Epithelial cell of proximal tubule (primary cell): Measurements from ENCODE around the gene PJA2. TPM values are rescaled to one million over a fixed set of nuclear protein-coding genes. Genes with fewer than 3 reads are reported as not detected.
"Not testable (repeated sequence)": the region's sequence is repeated elsewhere in the genome, so short reads cannot be mapped to it uniquely, and the experiment has no call there.

Experiments
- DNase-seq: peaks from one replicate; pipeline ENCODE4 v3.0.0-alpha.2; 2011; ENCODE audit warnings: low read depth
- H3K4me3 ChIP-seq: 2 replicates; pipeline ENCODE4 v1.5.1; 2011; ENCODE audit warnings: low read depth, mild to moderate bottlenecking, low read length
- total RNA-seq: library from RNA; depleted of rRNA; stranded (reverse); fragments of >200 nt; gene quantifications from 2 replicates; pipeline ENCODE4 v1.2.3, GENCODE V29; 2015
- TF ChIP-seq, protein P1 (sequence below): conservative IDR thresholded peaks from 2 replicates; pipeline ENCODE4 v1.5.1; 2012; ENCODE audit warnings: low read depth, mild to moderate bottlenecking, low read length

Gene PJA2
- total RNA-seq, 1 donor from 2014 or later: 42.3 TPM

- DNase-seq: no peak
- H3K4me3 ChIP-seq: no peak overlapping the region
- TF ChIP-seq, protein P1, sequence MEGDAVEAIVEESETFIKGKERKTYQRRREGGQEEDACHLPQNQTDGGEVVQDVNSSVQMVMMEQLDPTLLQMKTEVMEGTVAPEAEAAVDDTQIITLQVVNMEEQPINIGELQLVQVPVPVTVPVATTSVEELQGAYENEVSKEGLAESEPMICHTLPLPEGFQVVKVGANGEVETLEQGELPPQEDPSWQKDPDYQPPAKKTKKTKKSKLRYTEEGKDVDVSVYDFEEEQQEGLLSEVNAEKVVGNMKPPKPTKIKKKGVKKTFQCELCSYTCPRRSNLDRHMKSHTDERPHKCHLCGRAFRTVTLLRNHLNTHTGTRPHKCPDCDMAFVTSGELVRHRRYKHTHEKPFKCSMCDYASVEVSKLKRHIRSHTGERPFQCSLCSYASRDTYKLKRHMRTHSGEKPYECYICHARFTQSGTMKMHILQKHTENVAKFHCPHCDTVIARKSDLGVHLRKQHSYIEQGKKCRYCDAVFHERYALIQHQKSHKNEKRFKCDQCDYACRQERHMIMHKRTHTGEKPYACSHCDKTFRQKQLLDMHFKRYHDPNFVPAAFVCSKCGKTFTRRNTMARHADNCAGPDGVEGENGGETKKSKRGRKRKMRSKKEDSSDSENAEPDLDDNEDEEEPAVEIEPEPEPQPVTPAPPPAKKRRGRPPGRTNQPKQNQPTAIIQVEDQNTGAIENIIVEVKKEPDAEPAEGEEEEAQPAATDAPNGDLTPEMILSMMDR: no peak
Measured at GRCh38 chr5:109416882-109417281, 7.1 kb upstream of the PJA2 start.

DNA sequence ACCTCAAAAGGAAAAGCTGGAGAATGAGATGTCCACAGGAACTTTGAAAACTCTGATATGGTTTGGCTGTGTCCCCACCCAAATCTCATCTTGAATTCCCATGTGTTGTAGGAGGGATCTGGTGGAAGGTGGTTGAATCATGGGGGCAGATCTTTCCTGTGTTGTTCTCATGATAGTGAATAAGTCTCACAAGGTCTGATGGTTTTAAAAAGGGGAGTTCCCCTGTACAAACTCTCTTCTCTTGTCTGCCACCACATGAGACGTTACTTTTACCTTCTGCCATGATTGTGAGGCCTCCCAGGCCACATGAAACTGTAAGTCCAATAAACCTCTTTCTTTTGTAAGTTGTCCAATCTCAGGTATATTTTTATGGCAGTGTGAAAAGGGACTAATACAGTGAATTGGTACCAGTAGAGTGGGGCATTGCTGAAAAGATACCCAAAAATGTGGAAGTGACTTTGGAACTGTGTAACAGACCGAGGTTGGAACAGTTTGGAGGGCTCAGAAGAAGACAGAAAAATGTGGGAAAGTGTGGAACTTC is 4.2 kb upstream of the PJA2 start:
- not testable (repeated sequence) for H3K4me3 ChIP-seq
- DNase-seq: peak; percentile 35

GRCh38 chr5:109413458-109413857 is 3.7 kb upstream of the PJA2 start:
- no peak overlapping the region for H3K4me3 ChIP-seq
- DNase-seq: peak; percentile 67
- TF ChIP-seq, protein P1: no peak

DNA sequence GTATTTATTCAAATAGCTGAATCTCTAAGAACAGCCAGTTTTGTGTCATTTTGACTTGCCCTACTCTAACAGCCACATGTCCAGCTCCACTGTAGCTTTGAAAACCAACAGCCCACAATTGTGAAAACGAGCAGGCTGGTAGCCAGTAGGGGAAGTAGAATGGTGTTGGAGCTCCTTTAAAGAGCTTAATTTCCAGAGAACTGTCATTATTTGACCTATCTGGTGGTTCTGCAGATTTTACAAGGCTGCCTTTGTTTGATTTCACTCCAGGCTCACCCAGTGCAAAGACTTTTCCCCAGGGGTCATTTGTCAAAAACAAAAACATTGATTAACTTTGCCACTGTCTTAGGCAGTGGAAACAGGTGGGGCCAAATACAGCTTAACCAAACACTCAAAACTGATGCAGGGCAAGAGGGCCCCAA is 3.2 kb upstream of the PJA2 start:
- TF ChIP-seq, protein P1: no peak
- no peak for DNase-seq
- H3K4me3 ChIP-seq: no peak overlapping the region

DNA sequence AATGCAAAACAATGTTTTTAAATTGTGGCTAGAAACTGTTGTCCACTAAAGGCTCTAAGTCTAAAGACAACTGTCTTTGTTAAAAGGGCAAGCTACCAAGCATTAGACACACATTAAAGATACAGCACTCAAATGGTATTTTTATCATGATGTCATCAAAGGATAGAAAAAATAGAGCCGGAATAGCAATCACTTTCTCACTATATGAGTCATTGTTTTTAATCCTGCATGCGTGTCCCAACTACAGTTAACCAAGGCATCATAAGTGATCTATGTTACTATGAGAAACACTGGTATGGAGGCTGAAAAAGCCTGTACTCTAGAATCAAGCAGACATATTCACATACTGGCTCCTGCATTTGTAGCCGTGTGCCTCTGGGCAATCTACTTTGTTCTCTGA is 1.9 kb upstream of the PJA2 start:
- no peak overlapping the region for H3K4me3 ChIP-seq
- DNase-seq: peak; percentile 88
- TF ChIP-seq, protein P1: no peak

GRCh38 chr5:109411149-109411514 is 1.4 kb upstream of the PJA2 start:
- H3K4me3 ChIP-seq: peak overlapping the region; percentile 64
- TF ChIP-seq, protein P1: no peak
- DNase-seq: no peak

GRCh38 chr5:109410389-109411148 is 795 bp upstream of the PJA2 start:
- H3K4me3 ChIP-seq: peak overlapping the region; percentile 64
- no peak for DNase-seq
- TF ChIP-seq, protein P1: no peak
